Activated T-cell treated with anti-CD3 and anti-CD28 coated beads, Interleukin-2, amount 50 U/mL, for 48 hours (primary cell): Measurements from ENCODE around the gene MICOS13.
"Not testable (repeated sequence)": the region's sequence is repeated elsewhere in the genome, so short reads cannot be mapped to it uniquely, and the experiment has no call there.

ENCODE experiments used
- DNase-seq, 2 experiments: peaks; one replicate each; pipeline ENCODE4 v3.0.0-alpha.2; 2020

MICOS13 gene

GRCh38 chr19:5700455-5701092, 20.3 kb upstream of the MICOS13 start:
- peak in 1 of 2 experiments; percentile 23 for DNase-seq

GRCh38 chr19:5698635-5699422, 18.5 kb upstream of the MICOS13 start:
- DNase-seq: no peak

- DNase-seq: no peak
Measured at GRCh38 chr19:5697890-5698634, 17.7 kb upstream of the MICOS13 start.

GRCh38 chr19:5697022-5697889, 16.9 kb upstream of the MICOS13 start:
- DNase-seq: no peak

- no peak for DNase-seq
Measured at GRCh38 chr19:5696196-5697021, 16.1 kb upstream of the MICOS13 start.

- no peak for DNase-seq
Measured at GRCh38 chr19:5695649-5696195, 15.4 kb upstream of the MICOS13 start.

- DNase-seq: no peak
Measured at GRCh38 chr19:5694956-5695648, 14.8 kb upstream of the MICOS13 start.

GRCh38 chr19:5694167-5694955, 14.0 kb upstream of the MICOS13 start:
- DNase-seq: no peak

GRCh38 chr19:5693195-5694166, 13.2 kb upstream of the MICOS13 start:
- peak; percentile 47 to 53 for DNase-seq

GRCh38 chr19:5692723-5693194, 12.4 kb upstream of the MICOS13 start:
- peak; percentile 58 to 59 for DNase-seq

GRCh38 chr19:5691822-5692722, 11.8 kb upstream of the MICOS13 start:
- peak in 1 of 2 experiments; percentile 55 for DNase-seq

GRCh38 chr19:5690955-5691821, 10.9 kb upstream of the MICOS13 start:
- peak; percentile 78 to 83 for DNase-seq

- DNase-seq: peak; percentile 100
Measured at GRCh38 chr19:5690125-5690954, 10.0 kb upstream of the MICOS13 start, which contains the start of gene RPL36. Gene RPL36 (plus strand): TSS chr19:5690295. CDS start chr19:5690508, 213 bp downstream.

GRCh38 chr19:5688262-5688881, 8.1 kb upstream of the MICOS13 start:
- not testable (repeated sequence) for DNase-seq
